Measurements from ENCODE around the gene ZMIZ2. TPM values are rescaled to one million over a fixed set of nuclear protein-coding genes. Genes with fewer than 3 reads are reported as not detected.
"Not testable (repeated sequence)": the region's sequence is repeated elsewhere in the genome, so short reads cannot be mapped to it uniquely, and the experiment has no call there.

The ZMIZ2 gene
- total RNA-seq, 1 donor from 2014 or later: 53.0 TPM

- no peak for TF ChIP-seq CTCF (IDR thresholded peaks at IDR 0.05; ENCODE audit: insufficient read depth, low read length, poor library complexity, severe bottlenecking)
- peaks cover 4% of the 10 kb centered on the region for H3K36me3 ChIP-seq (ENCODE audit: control insufficient read depth, insufficient read depth, low read length)
- H3K27me3 ChIP-seq (ENCODE audit: control insufficient read depth, insufficient read depth, low read length): no peaks in the 10 kb centered on the region
- peak; percentile 21 for DNase-seq (ENCODE audit: low read depth)
- no peak overlapping the region for H3K4me3 ChIP-seq (ENCODE audit: low read depth, low read length)
These were observed 36.6 kb upstream of the ZMIZ2 start for GRCh38 chr7:44712012-44712411.

GRCh38 chr7:44713141-44713540, 35.5 kb upstream of the ZMIZ2 start:
- TF ChIP-seq CTCF (IDR thresholded peaks at IDR 0.05; ENCODE audit: insufficient read depth, low read length, poor library complexity, severe bottlenecking): no peak
- Histone ChIP-seq H3K36me3 (ENCODE audit: control insufficient read depth, insufficient read depth, low read length) (peaks cover 1% of the 10 kb centered on the region), H3K27me3 (ENCODE audit: control insufficient read depth, insufficient read depth, low read length) (no peaks in the 10 kb centered on the region), H3K4me3 (ENCODE audit: low read depth, low read length) (no peak overlapping the region)
- no peak for DNase-seq (ENCODE audit: low read depth)

GRCh38 chr7:44713680-44714335, 34.8 kb upstream of the ZMIZ2 start:
- H3K4me3 ChIP-seq (ENCODE audit: low read depth, low read length): no peak overlapping the region

GRCh38 chr7:44716205-44716604, 32.4 kb upstream of the ZMIZ2 start:
- H3K4me3 ChIP-seq (ENCODE audit: low read depth, low read length): no peak overlapping the region
- TF ChIP-seq CTCF (IDR thresholded peaks at IDR 0.05; ENCODE audit: insufficient read depth, low read length, poor library complexity, severe bottlenecking): no peak
- H3K36me3 ChIP-seq (ENCODE audit: control insufficient read depth, insufficient read depth, low read length): no peaks in the 10 kb centered on the region
- no peaks in the 10 kb centered on the region for H3K27me3 ChIP-seq (ENCODE audit: control insufficient read depth, insufficient read depth, low read length)
- DNase-seq (ENCODE audit: low read depth): no peak

More at GRCh38 chr7:44713680-44714335, 34.8 kb upstream of the ZMIZ2 start:
- H3K27me3 ChIP-seq (ENCODE audit: control insufficient read depth, insufficient read depth, low read length): no peaks in the 10 kb centered on the region
- TF ChIP-seq CTCF (IDR thresholded peaks at IDR 0.05; ENCODE audit: insufficient read depth, low read length, poor library complexity, severe bottlenecking): no peak
- no peak for DNase-seq (ENCODE audit: low read depth)
- H3K36me3 ChIP-seq (ENCODE audit: control insufficient read depth, insufficient read depth, low read length): peaks cover 1% of the 10 kb centered on the region

GRCh38 chr7:44720301-44720700, 28.3 kb upstream of the ZMIZ2 start:
- no peak for DNase-seq (ENCODE audit: low read depth)
- no peak for TF ChIP-seq CTCF (IDR thresholded peaks at IDR 0.05; ENCODE audit: insufficient read depth, low read length, poor library complexity, severe bottlenecking)
- Histone ChIP-seq H3K27me3 (ENCODE audit: control insufficient read depth, insufficient read depth, low read length) (no peaks in the 10 kb centered on the region), H3K36me3 (ENCODE audit: control insufficient read depth, insufficient read depth, low read length) (no peaks in the 10 kb centered on the region), H3K4me3 (ENCODE audit: low read depth, low read length) (no peak overlapping the region)

GRCh38 chr7:44724276-44724675, 24.4 kb upstream of the ZMIZ2 start:
- Histone ChIP-seq H3K4me3 (ENCODE audit: low read depth, low read length) (no peak overlapping the region), H3K36me3 (ENCODE audit: control insufficient read depth, insufficient read depth, low read length) (no peaks in the 10 kb centered on the region), H3K27me3 (ENCODE audit: control insufficient read depth, insufficient read depth, low read length) (no peaks in the 10 kb centered on the region)
- no peak for TF ChIP-seq CTCF (IDR thresholded peaks at IDR 0.05; ENCODE audit: insufficient read depth, low read length, poor library complexity, severe bottlenecking)
- no peak for DNase-seq (ENCODE audit: low read depth)

- H3K27me3 ChIP-seq (ENCODE audit: control insufficient read depth, insufficient read depth, low read length); DNase-seq (ENCODE audit: low read depth); H3K36me3 ChIP-seq (ENCODE audit: control insufficient read depth, insufficient read depth, low read length); H3K4me3 ChIP-seq (ENCODE audit: low read depth, low read length): not testable (repeated sequence)
These were observed 22.4 kb upstream of the ZMIZ2 start for GRCh38 chr7:44726250-44726649.
